GM18907 (cell line): ENCODE data around the gene HMGCL.

Source experiments
- ATAC-seq: cut with Tn5 transposase; IDR thresholded peaks from one replicate; pipeline ENCODE4 v1.9.1; 2021; ENCODE audit warnings: mild to moderate bottlenecking, moderate library complexity; ENCODE audit not compliant: unreplicated experiment

The HMGCL gene

DNA sequence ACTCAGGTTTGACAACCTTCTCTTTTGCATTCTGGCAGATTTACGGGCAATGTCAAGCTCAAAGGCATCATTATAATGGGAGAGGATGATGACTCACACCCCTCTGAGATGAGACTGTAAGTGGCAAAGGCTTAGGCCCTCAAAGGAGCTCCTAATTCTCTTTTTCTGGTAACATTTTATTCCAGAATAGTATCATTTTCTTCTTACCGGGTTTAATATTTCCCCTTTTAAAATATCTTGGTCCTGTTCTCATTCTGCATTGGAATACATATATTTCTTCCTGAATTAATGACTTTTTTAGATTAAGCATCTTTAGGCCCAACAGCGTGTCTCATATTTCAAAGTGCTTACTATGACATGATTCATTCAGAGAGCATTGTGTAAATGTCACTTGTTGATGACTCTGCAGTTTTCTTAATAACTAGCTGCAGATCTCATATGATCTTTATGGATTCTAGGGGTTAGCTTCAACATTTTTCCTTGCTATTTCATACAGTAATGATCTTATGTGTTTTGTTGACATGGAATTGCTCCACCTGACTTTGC is 45.3 kb downstream of the HMGCL start:
- no peak for ATAC-seq

DNA sequence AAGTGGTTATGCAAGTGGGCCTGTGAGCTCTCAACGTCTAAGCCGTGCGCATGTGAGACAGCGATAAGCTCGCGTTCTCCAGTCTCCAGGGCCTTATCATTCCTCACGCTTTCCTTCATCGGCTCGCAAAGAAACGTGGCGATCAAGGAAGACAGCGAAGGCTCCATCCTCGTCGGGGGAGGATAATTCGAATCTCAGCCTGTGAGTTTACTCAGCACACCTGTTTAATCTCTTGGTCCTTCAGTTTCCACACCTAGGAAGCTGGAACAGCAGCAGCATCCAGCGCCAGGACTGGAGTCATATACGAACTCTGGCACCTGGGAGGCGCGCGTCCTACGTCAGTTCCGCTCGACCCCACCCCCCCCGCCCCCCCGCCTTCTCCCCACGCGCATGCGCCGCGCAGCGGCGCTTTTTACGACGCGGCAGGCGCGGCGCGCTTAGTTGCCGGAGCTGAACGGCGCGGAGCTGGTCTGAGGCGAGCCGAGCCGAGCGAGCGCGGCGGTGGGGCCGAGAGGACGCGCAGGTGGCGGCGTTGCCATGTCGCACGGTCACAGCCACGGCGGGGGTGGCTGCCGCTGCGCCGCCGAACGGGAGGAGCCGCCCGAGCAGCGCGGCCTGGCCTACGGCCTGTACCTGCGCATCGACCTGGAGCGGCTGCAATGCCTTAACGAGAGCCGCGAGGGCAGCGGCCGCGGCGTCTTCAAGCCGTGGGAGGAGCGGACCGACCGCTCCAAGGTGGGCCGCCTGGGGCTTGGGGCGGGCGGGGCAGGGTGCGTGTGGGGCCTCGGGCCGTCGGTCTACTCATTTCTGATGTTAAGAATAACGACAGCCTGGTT is 47.0 kb downstream of the HMGCL start, which contains the start of gene PITHD1:
Gene PITHD1 (plus strand): TSS at position 440 of the 836 bp plus-strand sequence. CDS start 98 bp downstream, at position 538.
- ATAC-seq = peak; percentile 75

DNA sequence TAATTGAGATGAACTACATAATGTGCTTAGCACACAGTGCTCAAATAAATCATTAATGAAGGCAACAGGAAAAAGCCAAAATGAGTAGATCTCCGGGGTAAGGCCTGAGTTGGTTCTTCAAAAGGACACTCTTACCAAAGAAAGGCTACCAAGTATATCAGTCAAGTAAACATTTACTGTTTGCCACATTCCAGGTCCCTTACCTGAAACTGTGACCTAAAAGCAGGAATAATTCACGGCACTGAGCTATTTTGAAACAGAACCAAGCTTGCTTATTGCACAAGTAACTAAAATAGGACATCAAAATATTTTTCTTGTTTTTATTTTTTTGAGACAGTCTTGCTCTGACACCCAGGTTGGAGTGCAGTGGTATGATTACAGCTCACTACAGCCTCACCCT is 49.0 kb downstream of the HMGCL start:
- no peak for ATAC-seq

DNA sequence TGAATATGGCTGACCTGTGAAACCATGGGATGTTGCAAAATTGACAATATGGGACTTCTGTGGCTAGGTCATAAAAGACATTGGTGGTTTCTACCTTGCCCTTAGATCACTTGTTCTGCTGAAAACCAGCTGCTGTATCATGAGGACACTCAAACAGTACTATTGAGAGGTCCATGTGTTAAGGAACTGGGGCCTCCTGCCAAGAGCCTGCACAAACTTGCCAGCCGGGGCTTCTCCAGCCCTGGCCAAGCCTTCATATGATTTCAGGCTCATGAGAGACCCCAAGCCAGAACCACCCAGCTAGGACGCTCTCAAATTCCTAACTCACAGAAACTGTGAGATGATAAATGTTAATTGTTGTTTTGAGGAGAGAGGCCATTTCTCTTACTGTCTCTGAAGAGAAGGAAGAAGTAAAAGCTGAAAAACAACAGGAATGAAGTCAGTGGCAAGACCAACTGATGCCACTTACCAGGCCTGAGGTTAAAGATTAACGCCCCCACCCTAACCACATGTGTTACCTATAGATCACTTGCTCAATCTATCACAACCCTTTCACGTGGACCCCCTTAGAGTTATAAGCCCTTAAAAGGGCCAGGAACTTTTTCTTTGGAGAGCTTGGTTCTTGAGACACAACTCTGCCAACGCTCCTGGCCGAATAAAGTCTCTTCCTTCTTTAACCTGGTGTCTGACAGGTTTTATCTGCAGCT is 50.9 kb downstream of the HMGCL start:
- no peak for ATAC-seq

DNA sequence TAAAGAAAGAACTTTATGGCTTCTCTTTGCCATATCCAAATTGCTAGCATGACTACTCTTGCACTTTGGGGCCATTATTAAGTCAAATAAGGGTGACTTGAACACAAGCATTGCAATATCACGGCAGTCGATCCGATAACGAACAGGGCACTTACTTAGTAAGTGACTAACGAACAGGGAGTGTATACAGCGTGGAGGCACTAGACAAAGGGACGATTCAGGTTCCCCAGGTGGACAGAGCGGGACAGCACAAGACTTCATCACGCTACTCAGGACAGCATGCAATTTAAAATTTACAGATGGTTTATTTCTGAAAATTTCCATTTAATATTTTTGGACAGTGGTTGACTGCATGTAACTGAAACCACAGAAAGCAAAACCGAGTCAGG is 52.4 kb downstream of the HMGCL start:
- no peak for ATAC-seq

DNA sequence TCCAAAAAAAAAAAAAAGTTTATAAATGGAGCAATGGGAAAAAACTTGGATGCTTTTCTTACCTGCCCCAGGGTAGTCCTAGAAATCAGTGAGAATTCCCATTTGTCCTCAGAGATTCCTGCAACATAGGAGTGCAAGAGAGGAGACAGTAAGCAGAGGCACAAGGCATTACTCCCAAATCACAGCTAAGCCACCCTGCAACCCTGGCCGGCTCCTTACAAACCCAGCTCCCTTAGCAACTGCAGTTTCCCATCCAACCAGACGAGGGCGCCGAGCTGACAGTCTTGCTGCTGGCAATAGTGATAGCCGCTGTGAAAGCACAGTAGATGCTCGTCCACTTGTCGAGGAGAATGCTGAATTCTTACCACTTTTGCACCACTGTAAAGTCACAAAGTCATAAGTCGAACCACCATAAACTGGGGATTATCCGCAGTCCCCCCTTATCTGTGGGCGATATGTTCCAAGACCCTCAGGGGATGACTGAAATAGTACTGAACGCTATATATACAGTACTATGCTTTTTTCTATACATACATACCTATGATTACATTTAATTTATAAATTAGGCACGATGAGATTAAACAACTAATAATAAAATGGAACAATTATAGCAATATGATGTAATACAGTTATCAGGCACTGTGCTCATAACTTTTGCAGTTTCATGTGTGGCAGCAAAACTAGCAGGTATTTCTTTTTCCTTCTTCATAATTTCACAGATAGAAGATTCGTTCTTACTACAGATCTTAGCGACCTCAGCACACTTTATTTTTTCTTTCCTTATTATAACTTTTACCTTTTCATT is 53.0 kb downstream of the HMGCL start:
- ATAC-seq = peak; percentile 67

DNA sequence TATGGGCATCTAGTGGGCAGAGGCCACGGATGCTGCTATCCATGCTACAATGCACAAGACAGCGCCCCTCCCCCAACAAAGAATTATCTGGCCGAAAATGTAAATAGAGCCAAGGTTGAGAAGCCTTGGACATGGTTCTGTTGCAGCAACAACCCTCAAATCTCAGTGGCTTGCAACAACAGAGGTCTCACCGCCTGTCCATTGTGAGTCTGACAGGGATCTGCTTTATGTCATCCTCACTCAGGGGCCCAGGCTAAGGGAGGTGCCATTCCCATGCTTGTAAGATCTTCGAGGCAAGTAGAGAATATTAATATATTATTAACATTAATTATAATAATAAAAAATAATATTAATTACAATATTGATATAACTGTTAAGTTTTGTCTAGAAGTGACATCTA is 56.5 kb downstream of the HMGCL start:
- ATAC-seq = no peak

DNA sequence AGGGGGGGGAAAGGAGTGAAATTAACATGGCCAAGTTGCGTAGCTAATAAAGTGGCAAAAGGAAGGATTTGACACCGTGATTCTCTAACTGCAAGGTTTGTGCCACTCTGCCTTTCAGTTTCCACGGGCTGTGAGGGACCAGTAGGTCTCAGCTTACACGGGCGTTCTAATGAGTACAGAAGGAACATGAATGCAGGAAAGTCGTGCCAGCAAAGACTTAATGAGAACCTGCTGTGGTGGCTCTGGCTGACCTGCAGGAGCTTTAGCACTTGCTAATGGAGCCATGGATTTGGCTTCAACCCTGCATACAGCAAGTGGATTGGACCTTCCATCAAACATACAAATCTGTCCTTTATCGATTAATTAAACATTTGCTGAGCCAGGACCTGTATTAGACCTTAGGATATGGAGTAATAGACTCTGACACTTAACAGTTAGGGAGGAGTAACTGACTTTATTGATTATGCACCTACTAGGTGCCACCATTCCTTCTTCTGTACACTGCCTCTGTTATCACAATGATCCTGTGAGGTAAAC is 62.1 kb downstream of the HMGCL start:
- no peak for ATAC-seq

DNA sequence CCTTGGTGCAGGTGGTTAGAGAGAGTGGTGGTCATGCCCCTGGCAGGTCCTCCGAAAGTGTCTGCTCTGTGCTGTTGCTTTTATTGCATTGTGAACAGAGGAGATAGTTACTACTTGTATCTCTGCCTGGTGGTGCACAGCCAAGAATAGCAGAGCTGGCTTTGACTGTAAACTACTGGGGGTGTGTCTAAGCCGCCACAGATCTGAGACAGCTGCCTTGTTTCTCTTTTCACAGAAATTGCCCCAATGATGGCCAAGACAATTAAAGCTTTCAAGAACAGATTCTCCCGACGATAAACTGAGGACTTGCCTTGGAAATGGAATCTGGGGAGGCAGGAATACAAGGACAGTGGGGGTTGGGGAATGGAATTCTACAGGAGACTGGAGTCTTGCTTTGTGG is 66.0 kb downstream of the HMGCL start:
- no peak for ATAC-seq

DNA sequence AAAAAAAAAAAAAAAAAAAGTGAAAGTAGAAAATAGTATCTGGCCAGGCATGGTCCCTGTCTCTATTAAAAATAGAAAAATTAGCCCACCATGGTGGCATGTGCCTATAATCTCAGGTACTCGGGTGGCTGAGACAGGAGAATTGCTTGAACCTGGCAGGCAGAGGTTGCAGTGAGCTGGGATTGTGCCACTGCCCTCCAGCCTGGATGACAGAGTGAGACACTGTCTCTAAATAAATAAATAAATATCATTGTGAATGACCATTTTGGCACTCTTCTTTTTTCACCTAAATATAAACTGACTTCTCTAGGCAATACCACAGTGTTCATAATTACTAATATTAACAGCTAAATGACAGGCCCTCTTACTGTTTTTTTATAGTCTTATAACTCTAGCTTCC is 67.4 kb downstream of the HMGCL start:
- no peak for ATAC-seq

DNA sequence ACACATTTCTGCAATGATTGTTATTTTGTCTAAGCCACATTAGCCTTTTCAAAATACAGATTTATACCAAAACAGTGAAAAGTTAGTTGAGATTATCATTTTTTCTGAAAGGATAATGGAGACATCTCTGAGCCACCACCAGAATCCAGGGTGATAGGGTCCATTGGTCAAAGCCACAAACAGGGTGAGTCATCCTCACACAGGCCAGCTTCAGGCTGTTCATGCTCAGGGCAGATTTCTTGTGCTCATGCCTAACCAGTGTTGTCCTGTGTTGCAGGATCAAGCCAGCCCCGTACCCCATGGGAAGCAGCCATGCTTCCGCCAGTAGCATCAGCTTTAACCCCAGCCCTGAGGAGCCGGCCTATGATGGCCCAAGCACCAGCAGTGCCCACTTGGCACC is 68.6 kb downstream of the HMGCL start:
- no peak for ATAC-seq

DNA sequence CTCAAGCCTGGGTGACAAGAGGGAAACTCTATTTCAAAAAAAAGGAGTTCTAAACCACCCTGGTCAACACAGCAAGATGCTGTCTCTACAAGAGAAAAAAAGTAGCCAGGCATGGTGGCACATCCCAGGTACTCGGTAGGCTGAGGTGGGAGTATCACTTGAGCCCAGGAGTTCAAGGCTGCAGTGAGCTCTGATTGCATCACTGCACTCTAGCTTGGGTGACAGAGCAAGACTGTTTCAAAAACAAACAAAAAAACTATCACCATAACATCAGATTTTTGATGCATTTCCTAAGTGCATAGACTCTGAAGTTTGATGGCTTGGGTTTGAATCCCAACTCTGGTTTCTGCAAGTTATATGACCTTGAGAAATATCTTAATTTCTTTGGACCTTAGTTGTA is 72.3 kb downstream of the HMGCL start:
- no peak for ATAC-seq
